Smooth muscle cell of the brain vasculature (primary cell): ENCODE data around the gene MTMR1.

Source experiments
- DNase-seq: peaks from one replicate; pipeline ENCODE4 v3.0.0-alpha.2; 2012; ENCODE audit warnings: low read depth, low spot score

Gene MTMR1

DNA sequence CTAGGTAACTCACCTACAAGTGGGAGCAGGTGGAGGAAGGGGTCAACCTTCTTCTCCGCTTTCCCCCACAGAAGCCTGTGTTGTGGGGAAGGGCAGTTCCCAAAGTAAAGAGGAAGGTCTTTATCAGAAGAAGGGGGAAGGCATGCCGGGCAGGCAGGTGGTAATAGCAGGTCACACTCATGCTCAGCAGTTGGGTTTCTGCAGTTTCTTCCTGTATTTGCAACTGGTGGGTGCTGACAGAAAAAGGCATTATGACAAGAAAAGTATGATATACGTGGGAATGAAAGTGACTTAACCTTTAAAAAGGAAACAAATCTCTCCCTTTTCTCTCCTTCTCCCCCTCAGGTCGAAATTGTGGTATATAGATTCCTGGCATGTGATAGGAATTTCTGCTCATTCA, 3.7 kb downstream of the MTMR1 start:
- no peak for DNase-seq

- no peak for DNase-seq
These were observed 4.4 kb downstream of the MTMR1 start for GRCh38 chrX:150697641-150698040.

DNA sequence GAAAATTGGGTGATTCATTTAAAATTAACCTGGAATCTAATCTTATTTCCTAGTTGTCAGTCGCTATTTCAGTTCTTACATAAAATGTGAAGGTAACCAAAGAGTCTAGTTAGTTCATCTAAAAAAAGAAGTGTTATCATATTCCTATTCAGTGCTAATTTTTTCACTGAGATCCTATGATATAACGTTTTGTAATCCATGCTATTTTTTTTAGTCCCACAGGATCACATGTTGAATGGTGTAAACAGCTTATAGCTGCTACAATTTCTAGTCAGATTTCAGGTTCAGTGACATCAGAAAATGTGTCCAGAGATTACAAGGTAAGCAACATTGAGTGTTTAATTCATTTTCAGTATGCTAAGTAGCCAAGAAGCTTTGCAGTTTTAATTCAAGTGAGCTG, 5.8 kb downstream of the MTMR1 start:
- DNase-seq = no peak

DNA sequence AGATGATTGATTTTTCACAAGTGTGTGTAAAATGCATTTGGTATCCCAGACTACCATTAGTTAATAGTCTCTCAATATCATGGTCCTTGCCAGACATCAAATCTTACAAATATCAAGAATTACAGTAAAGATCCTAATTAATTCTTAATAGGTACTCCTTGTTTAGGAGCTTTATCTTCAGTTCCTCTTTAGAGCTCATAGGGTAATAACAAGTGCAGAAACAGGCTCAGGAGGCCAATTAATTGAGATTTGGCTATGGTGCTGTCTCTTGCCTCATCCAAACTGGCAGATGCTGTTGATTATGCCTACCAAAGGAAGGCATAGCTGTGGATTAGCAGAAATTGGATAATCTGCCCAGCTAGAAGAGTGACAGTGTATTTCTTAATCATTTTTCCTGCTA, 6.9 kb downstream of the MTMR1 start:
- no peak for DNase-seq

DNA sequence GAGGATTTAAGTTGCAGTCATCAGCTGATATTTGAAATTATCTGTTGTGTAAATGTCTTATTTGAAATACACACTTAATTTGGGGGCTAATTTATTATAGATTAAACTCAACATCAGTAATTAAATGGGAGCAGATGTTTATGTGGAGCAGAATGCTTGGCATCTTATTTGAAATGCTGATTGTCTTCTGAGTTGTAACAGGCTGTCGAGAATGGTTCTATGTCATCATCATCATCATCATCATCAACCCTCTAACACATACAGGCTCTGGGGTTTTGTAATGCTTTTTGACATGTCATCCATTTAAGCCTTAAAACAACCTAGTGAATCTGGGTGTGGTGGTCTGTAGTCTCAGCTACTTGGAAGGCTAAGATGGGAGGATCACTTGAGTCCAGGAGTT, 8.2 kb downstream of the MTMR1 start:
- no peak for DNase-seq

GRCh38 chrX:150702966-150703694, 9.9 kb downstream of the MTMR1 start:
- DNase-seq = no peak

DNA sequence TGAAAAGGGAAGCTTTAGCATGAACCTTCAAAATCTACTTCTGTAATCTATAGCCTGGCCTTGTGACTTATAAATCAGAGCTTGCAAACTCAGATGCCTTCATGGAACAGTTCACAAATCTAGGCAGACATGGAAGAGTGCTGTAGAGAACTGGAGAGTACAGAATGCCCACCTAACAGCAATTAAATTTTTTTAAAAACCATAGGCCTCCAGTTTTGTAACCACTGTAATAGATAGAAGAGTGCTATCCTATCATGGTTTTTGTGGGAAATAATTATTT, 10.4 kb downstream of the MTMR1 start:
- DNase-seq = no peak

DNA sequence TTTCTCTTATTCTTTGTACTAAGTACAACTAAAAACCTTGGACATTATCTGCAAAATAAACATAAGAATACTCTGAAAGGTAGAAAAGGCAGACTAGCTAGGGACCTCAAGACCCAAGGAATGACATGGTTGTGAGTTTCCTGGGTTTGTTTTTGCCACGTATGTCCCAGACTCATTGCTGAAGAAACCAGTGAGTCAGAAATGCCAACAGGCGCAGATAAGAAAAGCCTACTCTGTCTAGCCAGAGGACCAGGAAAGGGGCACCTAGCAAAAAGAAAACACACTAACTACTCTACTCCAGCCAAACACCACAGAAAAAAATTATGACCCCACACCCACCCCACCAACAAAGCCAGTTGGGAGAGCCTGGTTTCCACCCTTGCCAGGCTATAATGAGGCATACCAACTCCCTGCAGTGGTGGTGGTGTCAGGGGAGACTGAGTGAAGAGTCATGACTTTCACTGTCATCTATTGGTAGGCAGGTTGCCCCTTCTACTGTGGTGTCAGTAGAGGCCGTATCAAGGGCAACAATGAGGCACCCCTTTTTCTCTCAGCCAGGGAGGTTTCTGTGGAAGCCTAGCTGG, 10.9 kb downstream of the MTMR1 start:
- DNase-seq = no peak

- DNase-seq = no peak
These were observed 19.4 kb downstream of the MTMR1 start for GRCh38 chrX:150712619-150713018.

GRCh38 chrX:150715184-150715583, 22.0 kb downstream of the MTMR1 start:
- DNase-seq = no peak

DNA sequence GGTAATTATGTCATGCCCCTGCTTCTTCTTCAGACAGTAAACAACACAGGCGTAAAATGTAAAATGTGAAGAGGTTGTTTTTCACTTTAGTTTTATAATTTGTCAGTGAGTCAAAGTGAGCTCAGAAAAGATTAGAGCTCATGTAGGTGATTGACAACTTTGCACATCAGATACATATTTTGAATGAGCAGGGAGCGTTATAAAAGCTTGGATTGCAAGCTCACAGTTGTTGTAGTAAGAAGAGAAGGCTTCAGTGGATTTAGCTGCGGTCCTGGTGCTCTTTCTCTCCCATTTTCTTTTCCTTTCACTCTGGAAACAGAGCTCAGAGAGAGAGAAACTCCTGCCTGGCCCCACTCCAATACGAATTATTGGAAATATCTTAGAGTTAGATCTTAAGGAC, 26.4 kb downstream of the MTMR1 start:
- DNase-seq = no peak

DNA sequence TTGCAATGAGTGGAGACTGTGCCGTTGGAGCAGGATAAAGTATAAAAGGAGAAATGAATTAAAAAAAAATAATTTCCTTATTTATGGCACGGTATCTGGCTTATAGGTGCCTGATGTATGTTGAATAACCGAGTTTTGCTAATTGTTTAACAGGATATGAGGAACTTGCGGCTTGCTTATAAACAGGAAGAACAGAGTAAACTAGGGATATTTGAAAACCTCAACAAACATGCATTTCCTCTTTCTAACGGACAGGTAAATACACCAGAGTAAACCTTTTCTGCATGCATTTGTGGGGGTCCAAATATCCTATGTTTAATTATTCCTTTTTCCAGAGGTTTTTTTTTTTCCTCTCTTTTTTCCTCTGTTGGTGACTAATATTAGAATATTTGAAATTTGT, 36.8 kb downstream of the MTMR1 start:
- no peak for DNase-seq

- no peak for DNase-seq
These were observed 37.5 kb downstream of the MTMR1 start for GRCh38 chrX:150730719-150731118.

DNA sequence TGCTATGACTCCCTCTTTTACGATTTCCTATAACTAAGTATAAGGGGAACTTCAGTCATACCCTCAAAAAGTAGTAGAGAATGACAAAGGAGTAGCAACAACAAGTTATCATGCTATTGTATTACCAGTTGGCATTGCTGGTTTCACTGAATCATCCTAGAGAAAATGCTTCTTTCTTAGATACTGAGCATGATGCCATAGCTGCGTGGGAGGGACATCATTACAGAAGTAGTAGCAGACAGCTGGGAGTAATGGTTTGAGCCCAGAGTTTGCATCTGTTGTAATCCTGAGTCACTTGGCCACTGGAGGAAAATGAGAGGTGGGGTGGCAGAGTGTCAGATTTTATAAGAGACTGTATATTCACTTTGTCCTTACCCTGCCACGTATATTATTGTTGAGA, 38.6 kb downstream of the MTMR1 start:
- DNase-seq = no peak

DNA sequence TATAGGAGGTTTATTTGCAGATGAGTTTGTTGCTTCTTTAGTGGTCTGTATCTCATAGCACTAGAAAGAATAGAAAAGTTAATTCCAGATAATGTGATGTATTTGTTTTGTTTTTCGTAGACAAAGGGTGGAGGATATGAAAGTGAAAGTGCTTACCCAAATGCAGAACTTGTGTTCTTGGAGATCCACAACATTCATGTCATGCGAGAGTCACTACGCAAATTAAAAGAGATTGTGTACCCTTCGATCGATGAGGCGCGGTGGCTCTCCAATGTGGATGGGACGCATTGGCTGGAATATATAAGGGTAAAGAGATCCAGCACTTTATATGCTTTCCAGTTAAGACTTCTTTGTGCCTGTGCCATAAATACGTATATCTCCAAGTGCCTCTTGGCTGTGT, 43.3 kb downstream of the MTMR1 start:
- no peak for DNase-seq

DNA sequence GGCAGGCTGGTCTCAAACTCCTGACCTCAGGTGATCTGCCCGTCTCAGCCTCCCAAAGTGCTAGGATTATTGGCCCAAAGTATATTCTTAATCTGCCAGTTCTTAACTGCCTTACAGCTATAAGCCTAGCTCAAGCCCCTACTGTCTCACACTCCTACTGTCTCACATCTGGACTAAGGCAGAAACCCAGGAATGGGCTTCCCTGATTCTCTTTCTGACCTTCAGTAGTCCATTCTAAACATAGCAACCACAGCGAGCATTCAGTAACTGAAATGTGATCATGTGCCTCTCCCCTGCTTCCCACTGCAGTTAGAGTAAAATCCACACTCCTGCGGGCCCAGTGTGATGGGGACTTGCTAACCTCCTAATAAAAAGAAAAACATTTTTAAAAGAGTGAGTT, 58.9 kb downstream of the MTMR1 start:
- DNase-seq = no peak

DNA sequence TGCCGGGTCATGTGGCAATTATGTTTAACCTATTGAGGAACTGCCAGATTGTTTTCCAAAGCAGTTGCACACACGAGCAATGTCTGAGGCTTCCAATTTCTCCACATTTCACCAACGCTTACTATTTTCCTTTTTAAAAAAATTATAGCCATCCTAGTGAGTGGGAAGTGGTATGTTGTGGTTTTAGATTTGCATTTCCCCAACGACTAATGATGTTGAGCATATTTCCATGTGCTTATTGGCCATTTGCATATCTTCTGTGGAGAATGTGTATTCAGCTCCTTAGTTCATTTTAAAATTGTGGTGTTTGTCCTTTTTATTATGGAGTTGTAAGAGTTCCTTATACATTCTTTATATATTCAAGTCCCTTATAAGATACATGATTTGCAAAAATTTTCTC, 60.2 kb downstream of the MTMR1 start:
- no peak for DNase-seq

DNA sequence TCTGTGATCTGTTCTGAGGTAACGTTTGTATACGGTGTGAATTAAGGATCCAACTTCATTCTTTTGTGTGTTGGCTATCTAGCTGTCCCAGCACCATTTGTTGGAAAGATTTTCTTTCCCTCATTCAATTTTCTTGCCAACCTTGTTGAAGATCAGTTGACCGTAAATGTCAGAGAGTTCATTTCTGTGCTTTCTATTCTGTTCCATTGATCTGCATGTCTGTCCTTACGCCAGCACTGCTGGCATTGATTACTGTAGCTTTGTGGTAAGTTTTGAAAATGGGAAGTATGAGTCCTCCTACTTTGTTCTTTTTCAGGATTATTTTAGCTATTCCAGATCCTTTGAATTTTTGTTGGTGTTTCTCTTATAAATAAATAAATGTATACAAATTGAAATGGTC, 60.8 kb downstream of the MTMR1 start:
- no peak for DNase-seq

- no peak for DNase-seq
These were observed 64.2 kb downstream of the MTMR1 start for GRCh38 chrX:150757371-150757770.

DNA sequence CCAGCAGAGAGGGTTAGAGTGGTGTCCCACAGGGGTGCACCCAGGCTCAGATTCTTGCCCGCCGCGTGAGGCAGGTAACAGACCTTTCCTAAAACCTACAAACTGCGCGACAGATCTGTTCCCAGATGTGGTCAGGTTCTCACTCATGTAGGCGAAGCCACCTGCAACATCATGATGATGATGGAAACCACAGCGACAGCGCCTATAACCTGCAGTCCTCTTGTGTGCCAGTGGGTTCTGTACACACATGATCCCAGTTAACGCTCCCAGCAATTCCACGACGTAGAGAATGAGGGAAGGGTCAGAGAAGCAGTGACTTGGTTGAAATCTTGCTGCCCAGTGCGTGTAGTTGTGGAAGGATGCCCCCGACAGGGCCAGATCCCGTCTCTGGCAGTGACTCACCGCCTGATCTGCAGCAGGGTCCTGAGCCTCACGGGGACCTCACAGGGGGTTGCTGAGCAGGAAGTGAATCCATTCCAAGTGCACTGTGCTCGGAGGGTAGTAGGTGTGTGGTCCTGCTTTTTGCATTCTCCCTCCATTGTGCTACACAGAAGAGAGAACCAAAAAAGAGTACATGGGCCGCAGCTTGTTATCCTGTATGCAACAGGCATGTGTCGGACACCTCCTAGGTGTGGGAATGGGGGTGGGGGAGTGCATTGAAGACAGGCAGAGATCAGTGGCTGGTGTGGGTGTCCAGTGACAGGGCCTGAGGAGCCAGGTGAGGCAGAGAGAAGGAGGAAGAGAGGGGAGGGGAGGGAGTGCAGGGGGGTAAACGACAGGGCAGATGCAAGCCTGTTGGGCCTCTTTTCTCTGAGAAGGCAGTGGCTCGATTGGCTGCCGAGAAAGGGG, 66.6 kb downstream of the MTMR1 start:
- DNase-seq = no peak

GRCh38 chrX:150761176-150761818, 68.1 kb downstream of the MTMR1 start:
- DNase-seq = no peak

- no peak for DNase-seq
These were observed 68.6 kb downstream of the MTMR1 start for GRCh38 chrX:150761819-150762216.
